SU-DHL-6 (cell line): ENCODE data around the gene GNAS.

Experiments used
- EZH2phosphoT487 ChIP-seq: fragments of 200-600 bp; sonication (generic), shearing (Covaris generic); conservative IDR thresholded peaks from 2 replicates; pipeline ENCODE4 v1.6.1; 2018; ENCODE audit warnings: mild to moderate bottlenecking, antibody characterized with exemption, low read length, moderate library complexity, mixed read lengths
- TF ChIP-seq, protein P1 (sequence below): fragments of 200-600 bp; sonication (generic); IDR thresholded peaks from one replicate; pipeline ENCODE4 v1.5.1; 2017; ENCODE audit warnings: antibody characterized with exemption, mild to moderate bottlenecking, low read length, moderate library complexity; ENCODE audit not compliant: insufficient read depth, poor library complexity, severe bottlenecking

DNA sequence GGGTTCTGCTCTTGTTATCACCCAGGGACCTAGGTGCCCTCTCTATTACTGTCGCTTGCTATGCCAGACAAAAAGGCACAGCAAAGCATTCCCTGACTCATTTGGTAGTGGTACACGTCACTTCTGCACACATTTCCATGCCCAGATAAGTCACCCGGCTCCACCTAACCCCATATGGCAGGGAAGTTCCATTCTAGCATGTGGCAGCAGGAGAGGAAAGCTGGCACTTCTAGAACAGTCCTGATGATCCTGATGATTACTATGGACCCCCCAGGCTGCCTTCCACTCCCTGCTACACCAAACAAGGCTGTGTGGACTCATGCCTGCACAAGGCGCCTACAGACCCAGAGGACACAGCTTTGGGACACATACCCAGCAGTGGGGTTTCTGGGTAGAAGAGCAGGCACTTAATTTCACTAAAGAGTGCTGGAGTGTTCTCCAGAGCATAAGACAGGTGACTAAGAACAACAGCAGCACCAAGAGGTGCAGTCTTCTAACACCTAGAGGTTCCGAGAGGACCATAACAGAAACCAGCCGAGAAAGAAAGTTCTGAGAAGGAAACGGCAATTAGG is 75.1 kb downstream of the GNAS start:
- TF ChIP-seq, protein P1, sequence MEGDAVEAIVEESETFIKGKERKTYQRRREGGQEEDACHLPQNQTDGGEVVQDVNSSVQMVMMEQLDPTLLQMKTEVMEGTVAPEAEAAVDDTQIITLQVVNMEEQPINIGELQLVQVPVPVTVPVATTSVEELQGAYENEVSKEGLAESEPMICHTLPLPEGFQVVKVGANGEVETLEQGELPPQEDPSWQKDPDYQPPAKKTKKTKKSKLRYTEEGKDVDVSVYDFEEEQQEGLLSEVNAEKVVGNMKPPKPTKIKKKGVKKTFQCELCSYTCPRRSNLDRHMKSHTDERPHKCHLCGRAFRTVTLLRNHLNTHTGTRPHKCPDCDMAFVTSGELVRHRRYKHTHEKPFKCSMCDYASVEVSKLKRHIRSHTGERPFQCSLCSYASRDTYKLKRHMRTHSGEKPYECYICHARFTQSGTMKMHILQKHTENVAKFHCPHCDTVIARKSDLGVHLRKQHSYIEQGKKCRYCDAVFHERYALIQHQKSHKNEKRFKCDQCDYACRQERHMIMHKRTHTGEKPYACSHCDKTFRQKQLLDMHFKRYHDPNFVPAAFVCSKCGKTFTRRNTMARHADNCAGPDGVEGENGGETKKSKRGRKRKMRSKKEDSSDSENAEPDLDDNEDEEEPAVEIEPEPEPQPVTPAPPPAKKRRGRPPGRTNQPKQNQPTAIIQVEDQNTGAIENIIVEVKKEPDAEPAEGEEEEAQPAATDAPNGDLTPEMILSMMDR, result no peak
- TF ChIP-seq EZH2phosphoT487, result no peak
